ENCODE data around the gene LPGAT1. TPM values are rescaled to one million over a fixed set of nuclear protein-coding genes. Genes with fewer than 3 reads are reported as not detected.
A peak's percentile ranks its signal among the peaks of the same experiment; 100 is the strongest.

LPGAT1 gene
- polyA plus RNA-seq, 2 of the 4 experiments (the other 2 are of a cell fraction): 32.3 to 48.0 TPM

DNA sequence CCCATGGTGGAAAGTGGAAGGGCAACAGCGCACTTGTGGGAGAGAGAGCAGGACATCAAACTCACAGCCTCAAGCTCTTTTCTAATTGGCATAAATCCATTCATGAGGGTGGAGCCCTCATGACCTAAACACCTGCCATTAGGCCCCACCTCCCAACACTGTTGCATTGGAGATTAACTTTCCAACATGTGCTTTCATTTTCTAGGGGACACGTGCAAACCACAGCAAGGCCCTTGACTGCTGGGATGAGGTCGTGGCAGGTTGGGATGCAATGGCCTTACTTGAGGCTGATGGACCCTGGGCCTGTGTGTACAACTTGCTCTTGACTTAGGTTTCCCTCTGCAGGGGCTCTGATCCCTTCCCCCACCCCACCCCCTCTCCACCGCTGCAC is 119.3 kb downstream of the LPGAT1 start:
- ChIA-PET CTCF (interaction anchor here (0.6 to 6.6 kb wide), 3 partner anchors 9 to 495 kb away, joined by 3 to 52 read pairs (median 4); no protein-coding TSS in a partner anchor), POLR2A (no interaction called here)
- 0 out of 6 replicates have a peak overlapping the region, but pooled peaks of 1 of the 2 experiments have one; percentile 6 for H3K27ac ChIP-seq
- no peaks in the 10 kb centered on the region for H3K4me1 ChIP-seq
- H3K4me3 ChIP-seq: no peak overlapping the region
- no peak for ATAC-seq
- TF ChIP-seq, protein P1, sequence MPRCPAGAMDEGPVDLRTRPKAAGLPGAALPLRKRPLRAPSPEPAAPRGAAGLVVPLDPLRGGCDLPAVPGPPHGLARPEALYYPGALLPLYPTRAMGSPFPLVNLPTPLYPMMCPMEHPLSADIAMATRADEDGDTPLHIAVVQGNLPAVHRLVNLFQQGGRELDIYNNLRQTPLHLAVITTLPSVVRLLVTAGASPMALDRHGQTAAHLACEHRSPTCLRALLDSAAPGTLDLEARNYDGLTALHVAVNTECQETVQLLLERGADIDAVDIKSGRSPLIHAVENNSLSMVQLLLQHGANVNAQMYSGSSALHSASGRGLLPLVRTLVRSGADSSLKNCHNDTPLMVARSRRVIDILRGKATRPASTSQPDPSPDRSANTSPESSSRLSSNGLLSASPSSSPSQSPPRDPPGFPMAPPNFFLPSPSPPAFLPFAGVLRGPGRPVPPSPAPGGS (IDR thresholded peaks at IDR 0.05): no peak
- TF ChIP-seq KDM1A (IDR thresholded peaks at IDR 0.05; ENCODE audit: low read depth): no peak
- no peak for TF ChIP-seq TFCP2L1 (CRISPR knock-in tag; IDR thresholded peaks at IDR 0.05)
- TF ChIP-seq GATA3 (IDR thresholded peaks at IDR 0.05; ENCODE audit: borderline replicate concordance): no peak
- TF ChIP-seq ESRRA (IDR thresholded peaks at IDR 0.05; ENCODE audit: borderline replicate concordance, low read length): no peak
- TF ChIP-seq, protein P2, sequence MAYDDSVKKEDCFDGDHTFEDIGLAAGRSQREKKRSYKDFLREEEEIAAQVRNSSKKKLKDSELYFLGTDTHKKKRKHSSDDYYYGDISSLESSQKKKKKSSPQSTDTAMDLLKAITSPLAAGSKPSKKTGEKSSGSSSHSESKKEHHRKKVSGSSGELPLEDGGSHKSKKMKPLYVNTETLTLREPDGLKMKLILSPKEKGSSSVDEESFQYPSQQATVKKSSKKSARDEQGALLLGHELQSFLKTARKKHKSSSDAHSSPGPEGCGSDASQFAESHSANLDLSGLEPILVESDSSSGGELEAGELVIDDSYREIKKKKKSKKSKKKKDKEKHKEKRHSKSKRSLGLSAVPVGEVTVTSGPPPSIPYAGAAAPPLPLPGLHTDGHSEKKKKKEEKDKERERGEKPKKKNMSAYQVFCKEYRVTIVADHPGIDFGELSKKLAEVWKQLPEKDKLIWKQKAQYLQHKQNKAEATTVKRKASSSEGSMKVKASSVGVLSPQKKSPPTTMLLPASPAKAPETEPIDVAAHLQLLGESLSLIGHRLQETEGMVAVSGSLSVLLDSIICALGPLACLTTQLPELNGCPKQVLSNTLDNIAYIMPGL (CRISPR knock-in tag; IDR thresholded peaks at IDR 0.05; ENCODE audit: borderline replicate concordance): no peak
- no peak for TF ChIP-seq PHF8 (IDR thresholded peaks at IDR 0.05; ENCODE audit: borderline replicate concordance, low read depth)
- FAIRE-seq: no peak
- DNase-seq (ENCODE audit: low read depth in 1 of 2, low spot score in 1 of 2): no peak
- WGBS (ENCODE audit: missing lambda C conversion rate): 85% methylated on average over 4 of the region's 4 CpGs
- no peak overlapping the region for H3K4me2 ChIP-seq
- H3K9me3 ChIP-seq: no peaks in the 10 kb centered on the region

DNA sequence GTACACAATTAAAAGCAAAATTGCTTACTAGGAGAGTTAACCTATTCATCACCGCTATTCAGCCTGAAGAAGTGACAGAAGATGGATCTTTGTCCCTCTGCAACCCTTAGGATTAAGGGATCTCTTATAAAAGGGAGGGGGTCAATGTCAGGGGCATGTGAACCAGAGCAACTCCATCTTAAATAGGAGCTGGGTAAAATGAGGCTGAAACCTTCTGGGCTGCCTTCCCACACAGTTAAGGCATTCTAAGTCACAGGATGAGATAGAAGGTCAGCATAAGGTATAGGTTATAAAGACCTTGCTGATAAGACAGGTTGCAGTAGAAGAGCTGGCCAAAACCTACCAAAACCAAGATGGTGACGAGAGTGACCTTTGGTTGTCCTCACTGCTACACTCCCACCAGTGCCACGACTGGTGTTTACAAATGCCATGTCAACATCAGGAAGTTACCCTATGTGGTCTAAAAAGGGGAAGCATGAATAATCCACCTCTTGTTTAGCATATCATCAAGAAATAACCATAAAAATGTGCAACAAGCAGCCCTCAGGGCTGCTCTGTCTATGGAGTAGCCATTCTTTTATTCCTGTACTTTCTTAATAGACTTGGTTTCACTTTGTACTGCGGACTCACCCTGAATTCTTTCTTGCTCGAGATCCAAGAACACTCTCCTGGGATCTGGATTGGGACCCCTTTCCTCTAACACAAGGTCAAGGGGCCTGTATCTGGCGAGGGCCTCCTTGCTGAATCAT is 119.8 kb downstream of the LPGAT1 start:
- 0 out of 6 replicates have a peak overlapping the region, but pooled peaks of 1 of the 2 experiments have one; percentile 6 for H3K27ac ChIP-seq
- 0 out of 3 replicates have a peak, but pooled peaks cover under 1% of the 10 kb centered on the region for H3K4me1 ChIP-seq
- CTCF ChIA-PET: interaction anchor here (1.0 to 6.6 kb wide), 2 partner anchors 8 to 12 kb away, joined by 3 to 52 read pairs; no protein-coding TSS in a partner anchor
- H3K4me3 ChIP-seq: no peak overlapping the region
- WGBS (ENCODE audit: missing lambda C conversion rate): 79% methylated on average over 6 of the region's 6 CpGs
- DNase-seq (ENCODE audit: low read depth in 1 of 2, low spot score in 1 of 2) (no peak), FAIRE-seq (no peak), ATAC-seq (no peak)
- TF ChIP-seq TFCP2L1 (CRISPR knock-in tag; IDR thresholded peaks at IDR 0.05): no peak
- no peak for TF ChIP-seq ZC3H11A (IDR thresholded peaks at IDR 0.05)
- TF ChIP-seq, protein P3, sequence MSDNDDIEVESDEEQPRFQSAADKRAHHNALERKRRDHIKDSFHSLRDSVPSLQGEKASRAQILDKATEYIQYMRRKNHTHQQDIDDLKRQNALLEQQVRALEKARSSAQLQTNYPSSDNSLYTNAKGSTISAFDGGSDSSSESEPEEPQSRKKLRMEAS (IDR thresholded peaks at IDR 0.05): no peak
- TF ChIP-seq, protein P4, sequence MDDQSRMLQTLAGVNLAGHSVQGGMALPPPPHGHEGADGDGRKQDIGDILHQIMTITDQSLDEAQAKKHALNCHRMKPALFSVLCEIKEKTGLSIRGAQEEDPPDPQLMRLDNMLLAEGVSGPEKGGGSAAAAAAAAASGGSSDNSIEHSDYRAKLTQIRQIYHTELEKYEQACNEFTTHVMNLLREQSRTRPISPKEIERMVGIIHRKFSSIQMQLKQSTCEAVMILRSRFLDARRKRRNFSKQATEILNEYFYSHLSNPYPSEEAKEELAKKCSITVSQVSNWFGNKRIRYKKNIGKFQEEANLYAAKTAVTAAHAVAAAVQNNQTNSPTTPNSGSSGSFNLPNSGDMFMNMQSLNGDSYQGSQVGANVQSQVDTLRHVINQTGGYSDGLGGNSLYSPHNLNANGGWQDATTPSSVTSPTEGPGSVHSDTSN (IDR thresholded peaks at IDR 0.05): no peak
- TF ChIP-seq POLR2AphosphoS2 (conservative IDR thresholded peaks at IDR 0.05; ENCODE audit: low read length): no peak
- TF ChIP-seq, protein P5, sequence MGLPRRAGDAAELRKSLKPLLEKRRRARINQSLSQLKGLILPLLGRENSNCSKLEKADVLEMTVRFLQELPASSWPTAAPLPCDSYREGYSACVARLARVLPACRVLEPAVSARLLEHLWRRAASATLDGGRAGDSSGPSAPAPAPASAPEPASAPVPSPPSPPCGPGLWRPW (IDR thresholded peaks at IDR 0.05): no peak
- no peak overlapping the region for H3K4me2 ChIP-seq
- H3K9me3 ChIP-seq: no peaks in the 10 kb centered on the region
- POLR2A ChIA-PET: no interaction called here

DNA sequence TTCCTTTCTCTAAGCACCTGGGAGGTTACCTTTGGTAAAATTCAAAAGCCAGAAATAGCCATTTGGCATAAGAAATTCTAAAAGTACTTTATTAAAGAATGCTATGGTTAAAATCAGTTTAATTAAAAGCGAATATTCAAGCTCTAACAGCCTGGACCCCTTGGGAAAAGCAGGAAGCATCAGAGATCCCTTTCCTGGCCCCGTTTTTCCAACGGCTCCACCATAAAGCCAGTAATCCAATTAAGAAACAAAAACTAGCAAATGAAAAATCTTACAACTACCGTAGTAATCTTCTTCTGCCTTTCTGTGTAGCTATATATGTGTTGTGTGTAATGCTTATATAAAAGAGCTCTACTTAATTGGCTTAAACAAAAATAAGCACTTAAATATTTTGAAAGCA is 121.6 kb downstream of the LPGAT1 start:
- POLR2A ChIA-PET: no interaction called here

More for the DNA sequence above, 121.6 kb downstream of the LPGAT1 start:
- ATAC-seq (no peak), DNase-seq (ENCODE audit: low read depth in 1 of 2, low spot score in 1 of 2) (no peak), FAIRE-seq (no peak)
- Histone ChIP-seq H3K4me1 (0 out of 3 replicates have a peak, but pooled peaks cover 4% of the 10 kb centered on the region), H3K4me3 (no peak overlapping the region), H3K27ac (no peak overlapping the region), H3K4me2 (no peak overlapping the region), H3K9me3 (no peaks in the 10 kb centered on the region)
- TF ChIP-seq MAFK (IDR thresholded peaks at IDR 0.05; ENCODE audit: partially characterized antibody) (no peak), ZC3H11A (IDR thresholded peaks at IDR 0.05) (no peak), TFCP2L1 (CRISPR knock-in tag; IDR thresholded peaks at IDR 0.05) (no peak)
- CTCF ChIA-PET: interaction anchor here (1.5 to 6.6 kb wide), 2 partner anchors 11 to 235 kb away, joined by 3 to 52 read pairs; no protein-coding TSS in a partner anchor
- WGBS (ENCODE audit: missing lambda C conversion rate): 80% methylated on average over 4 of the region's 4 CpGs
